ENCODE results near the gene ELP2. TPM values are rescaled to one million over a fixed set of nuclear protein-coding genes. Genes with fewer than 3 reads are reported as not detected.
"Not testable (repeated sequence)": the region's sequence is repeated elsewhere in the genome, so short reads cannot be mapped to it uniquely, and the experiment has no call there.

Gene ELP2
- total RNA-seq, 2 donors from 2014 or later: 36.3 to 39.9 TPM

GRCh38 chr18:36203360-36203895 is 73.7 kb downstream of the ELP2 start:
- DNase-seq (no peak), ATAC-seq (no peak)
- intact Hi-C loops (cut with DNase I, micrococcal nuclease): no loop called here

GRCh38 chr18:36205166-36205565 is 75.5 kb downstream of the ELP2 start:
- intact Hi-C loops (cut with DNase I, micrococcal nuclease): no loop called here
- DNase-seq (no peak), ATAC-seq (no peak)

GRCh38 chr18:36207303-36207702 is 77.6 kb downstream of the ELP2 start:
- intact Hi-C loops (cut with DNase I, micrococcal nuclease): no loop called here
- no peak for DNase-seq
- ATAC-seq: no peak

GRCh38 chr18:36207969-36208368 is 78.3 kb downstream of the ELP2 start:
- DNase-seq; intact Hi-C loops (cut with DNase I, micrococcal nuclease); ATAC-seq: not testable (repeated sequence)

GRCh38 chr18:36211612-36212065 is 81.9 kb downstream of the ELP2 start:
- DNase-seq (no peak), ATAC-seq (no peak)
- intact Hi-C loops (cut with DNase I, micrococcal nuclease): no loop called here

- no peak for DNase-seq
- intact Hi-C loops (cut with DNase I, micrococcal nuclease): no loop called here
- no peak for ATAC-seq
Measured at GRCh38 chr18:36212301-36213171, 82.8 kb downstream of the ELP2 start.

GRCh38 chr18:36214811-36215210 is 85.1 kb downstream of the ELP2 start:
- no peak for ATAC-seq
- no peak for DNase-seq
- intact Hi-C loops (cut with DNase I, micrococcal nuclease): no loop called here

GRCh38 chr18:36215577-36215976 is 85.9 kb downstream of the ELP2 start:
- no peak for ATAC-seq
- intact Hi-C loops (cut with DNase I, micrococcal nuclease): no loop called here
- no peak for DNase-seq

GRCh38 chr18:36217348-36217747 is 87.6 kb downstream of the ELP2 start:
- ATAC-seq (peak; percentile 100), DNase-seq (peak in 1 of 2 donors; percentile 33)
- intact Hi-C loops (cut with DNase I, micrococcal nuclease): no loop called here

GRCh38 chr18:36229188-36229587 is 99.5 kb downstream of the ELP2 start:
- intact Hi-C loops (cut with DNase I, micrococcal nuclease): no loop called here
- ATAC-seq (no peak), DNase-seq (no peak)

Other genes with a start within 250 kb of the ELP2 start
- 10 to 100 TPM; 32.3 to 32.5 TPM for gene RPRD1A, start 62.3 kb upstream of the ELP2 start, total RNA-seq
- gene SLC39A6, start 559 bp upstream of the ELP2 start, total RNA-seq: 10 to 100 TPM; 11.0 to 11.4 TPM
- gene MOCOS, start 57.6 kb downstream of the ELP2 start, total RNA-seq: 1 to 10 TPM; 5.6 to 5.7 TPM
- gene FHOD3, start 167.8 kb downstream of the ELP2 start, total RNA-seq: 1 to 10 TPM; 1.3 to 5.1 TPM

Data from left colon (tissue), 2 donors.